IPS DF 19.7 (cell line): Measurements from ENCODE around the gene PRKRIP1.
"Not testable (repeated sequence)": the region's sequence is repeated elsewhere in the genome, so short reads cannot be mapped to it uniquely, and the experiment has no call there.

Experiments used
- DNase-seq: peaks from one replicate; pipeline ENCODE4 v3.0.0-alpha.2; 2013; ENCODE audit warnings: low read depth, low spot score

Gene PRKRIP1

DNA sequence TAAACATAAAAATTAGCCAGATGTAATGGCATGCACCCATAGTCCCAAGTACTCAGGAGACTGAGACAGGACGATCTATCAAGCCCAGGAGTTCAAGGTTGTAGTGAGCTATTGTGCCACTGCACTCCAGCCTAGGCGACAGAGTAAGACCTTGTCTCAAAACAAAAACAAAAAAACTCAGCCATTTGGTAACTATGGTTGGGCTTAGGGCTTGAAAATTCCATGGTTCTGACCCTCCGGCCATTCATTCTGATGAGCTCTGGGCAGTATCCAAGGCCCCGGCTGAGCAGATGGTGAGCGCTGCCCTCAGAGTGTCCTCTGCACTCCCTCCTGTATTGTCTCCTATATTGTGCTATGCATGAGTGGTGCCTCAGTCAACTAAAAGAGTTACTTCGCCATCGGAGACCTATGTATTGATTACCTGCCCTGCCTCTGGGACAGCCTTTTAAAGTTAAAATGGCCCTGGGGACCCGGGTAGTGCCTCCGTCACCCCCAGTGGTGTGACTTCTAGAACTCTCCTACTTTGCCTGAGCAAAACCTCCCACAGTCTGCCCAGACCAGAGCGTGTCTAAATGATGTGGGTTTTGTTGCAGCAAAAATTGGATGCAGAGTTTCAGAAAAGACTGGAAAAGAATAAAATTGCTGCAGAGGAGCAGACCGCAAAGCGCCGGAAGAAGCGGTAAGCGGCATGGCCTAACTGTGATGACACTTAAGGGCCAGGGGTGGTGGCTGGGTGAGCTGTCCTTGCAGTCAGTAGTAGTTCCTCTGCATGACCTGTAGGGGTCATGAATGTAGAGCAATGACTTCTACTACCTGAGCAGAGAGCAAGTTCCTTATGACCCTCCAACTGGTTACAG, 8.1 kb downstream of the PRKRIP1 start:
- peak; percentile 47 for DNase-seq

DNA sequence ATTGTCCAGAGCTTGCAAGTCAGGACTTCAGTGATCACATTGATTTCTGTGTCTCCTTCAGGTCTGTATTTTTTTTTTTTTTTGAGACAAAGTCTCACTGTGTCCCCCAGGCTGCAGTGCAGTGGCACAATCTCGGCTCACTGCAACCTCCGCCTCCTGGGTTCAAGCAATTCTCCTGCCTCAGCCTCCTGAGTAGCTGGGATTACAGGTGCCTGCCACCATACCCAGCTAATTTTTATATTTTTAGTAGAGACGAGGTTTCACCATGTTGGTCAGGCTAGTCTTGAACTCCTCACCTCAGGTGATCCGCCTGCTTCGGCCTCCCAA, 8.7 kb downstream of the PRKRIP1 start:
- DNase-seq = not testable (repeated sequence)

DNA sequence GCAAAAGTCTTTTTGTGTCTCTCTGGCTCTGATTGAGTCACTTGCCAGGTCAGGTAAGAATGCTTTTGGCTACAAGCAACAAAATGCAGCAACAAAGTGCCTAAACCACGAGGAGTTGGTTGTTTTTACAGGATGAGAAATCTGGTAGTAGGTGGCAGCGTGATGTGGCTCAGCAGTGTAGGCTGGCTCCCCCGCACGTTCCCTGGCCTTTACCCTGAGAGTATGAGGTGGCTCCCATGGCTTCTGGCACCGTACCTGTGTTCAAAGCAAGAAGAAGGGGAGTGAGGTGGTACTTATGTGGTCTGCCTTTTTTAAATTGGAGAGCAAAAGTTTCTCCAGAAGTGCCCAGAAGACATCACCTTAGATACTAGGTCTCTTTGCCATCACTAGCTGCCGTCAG, 11.7 kb downstream of the PRKRIP1 start:
- DNase-seq = no peak

DNA sequence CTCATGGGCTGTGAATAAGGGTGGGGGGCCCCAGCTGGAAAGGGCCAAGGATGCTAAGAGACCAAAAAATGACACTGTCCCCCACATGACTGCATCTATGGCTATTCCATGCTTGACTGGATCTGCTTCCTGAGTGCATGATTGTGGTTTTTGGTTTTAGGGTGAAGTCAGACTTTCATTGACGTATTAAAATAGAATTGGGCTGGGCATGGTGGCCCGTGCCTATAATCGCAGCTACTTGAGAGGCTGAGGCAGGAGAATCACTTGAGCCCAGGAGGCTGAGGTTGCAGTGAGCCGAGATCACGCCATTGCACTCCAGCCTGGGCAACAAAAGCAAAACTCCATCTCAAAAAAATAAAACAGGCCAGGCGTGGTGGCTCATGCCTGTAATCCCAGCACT, 12.4 kb downstream of the PRKRIP1 start:
- not testable (repeated sequence) for DNase-seq

DNA sequence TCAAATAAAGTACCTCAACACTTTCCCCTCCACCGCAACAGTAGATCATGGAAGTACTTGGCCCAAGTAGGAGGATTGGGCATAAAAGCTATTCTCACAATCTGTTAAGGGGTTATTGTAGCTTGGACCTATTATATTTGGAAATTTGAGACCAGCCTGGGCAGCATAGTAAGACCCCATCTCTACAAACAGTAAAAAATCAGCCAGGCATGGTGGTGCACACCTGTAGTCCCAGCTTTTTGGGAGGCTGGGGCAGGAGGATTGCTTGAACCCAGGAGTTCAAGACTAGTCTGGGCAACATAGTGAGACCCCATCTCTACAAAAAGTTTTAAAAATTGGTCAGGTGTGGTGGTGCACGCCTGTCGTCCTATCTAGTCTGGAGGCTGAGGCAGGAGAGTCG, 13.2 kb downstream of the PRKRIP1 start:
- no peak for DNase-seq

DNA sequence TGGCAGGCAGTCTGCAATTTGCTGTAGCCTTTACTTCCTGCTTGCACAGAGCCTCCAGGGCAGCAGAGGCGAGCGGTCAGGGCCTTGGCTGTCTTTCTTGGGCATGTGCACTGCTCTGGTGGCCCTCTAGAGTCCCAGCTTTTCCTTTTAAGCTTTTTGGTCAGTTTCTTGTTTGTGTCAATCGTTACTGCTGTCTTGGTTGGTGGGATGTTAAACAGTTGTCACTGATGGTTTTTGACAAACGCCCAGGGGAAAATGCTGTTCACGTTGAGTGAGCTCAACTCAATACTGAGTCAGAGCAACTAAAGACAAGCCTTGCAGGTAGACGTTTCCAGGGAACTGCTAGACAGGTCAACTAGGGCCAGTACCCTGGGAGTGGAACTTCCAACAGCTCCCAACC, 14.0 kb downstream of the PRKRIP1 start:
- DNase-seq = no peak

DNA sequence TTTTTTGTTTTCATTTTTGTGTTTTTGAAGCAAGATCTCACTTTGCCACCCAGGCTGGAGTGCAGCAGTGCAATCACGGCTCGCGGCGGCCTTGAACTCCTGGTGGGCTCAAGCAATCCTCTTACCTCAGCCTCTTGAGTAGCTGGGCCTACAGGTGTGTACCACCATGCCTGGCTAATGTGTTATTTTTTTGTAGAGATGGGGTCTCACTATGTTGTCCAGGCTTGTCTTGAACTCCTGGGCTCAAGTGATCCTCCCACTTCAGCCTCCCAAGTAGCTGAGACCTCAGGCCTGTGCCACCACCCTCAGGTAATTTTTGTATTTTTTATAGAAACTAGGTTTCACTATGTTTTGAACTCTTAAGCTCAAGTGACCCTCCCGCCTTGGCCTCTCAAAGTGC, 14.8 kb downstream of the PRKRIP1 start:
- no peak for DNase-seq

DNA sequence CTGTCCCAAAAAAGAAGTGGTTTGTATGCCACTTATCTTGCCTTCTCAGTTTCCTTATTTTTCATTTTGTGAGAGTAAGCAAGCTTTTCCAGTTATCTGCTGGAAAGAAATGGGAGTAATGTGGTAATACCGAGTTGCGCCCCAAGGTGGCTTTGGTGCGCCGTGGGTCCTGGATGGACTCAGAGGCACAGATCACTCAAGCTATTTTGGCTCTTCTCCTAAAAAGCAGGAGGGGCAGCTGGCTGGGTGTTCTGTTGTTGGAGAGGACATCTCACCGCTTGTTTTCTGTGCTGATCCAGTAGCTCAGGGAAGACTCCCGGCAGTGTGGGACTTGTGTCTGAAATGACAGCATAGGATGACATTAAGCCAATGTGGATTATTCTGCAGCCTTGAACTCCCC, 16.4 kb downstream of the PRKRIP1 start:
- DNase-seq = no peak

DNA sequence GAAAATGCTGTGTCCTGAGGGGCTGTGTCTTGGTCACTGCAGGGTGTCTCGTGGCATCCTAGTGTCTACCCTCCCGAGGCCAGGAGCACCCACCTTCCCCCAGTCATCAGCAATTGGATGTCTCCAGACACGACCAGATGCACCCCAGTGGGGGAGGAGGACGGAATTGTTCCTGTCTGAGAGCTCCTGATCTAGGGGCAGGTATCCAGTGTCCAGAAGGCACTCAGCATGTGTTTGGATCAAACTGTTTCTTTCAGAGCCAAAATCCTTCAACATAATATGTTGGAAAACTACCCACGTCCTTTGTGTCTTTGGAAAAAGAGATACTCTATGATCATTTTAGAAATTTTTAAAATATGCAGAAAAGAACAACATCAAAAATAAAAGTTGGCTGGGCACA, 16.9 kb downstream of the PRKRIP1 start:
- no peak for DNase-seq

DNA sequence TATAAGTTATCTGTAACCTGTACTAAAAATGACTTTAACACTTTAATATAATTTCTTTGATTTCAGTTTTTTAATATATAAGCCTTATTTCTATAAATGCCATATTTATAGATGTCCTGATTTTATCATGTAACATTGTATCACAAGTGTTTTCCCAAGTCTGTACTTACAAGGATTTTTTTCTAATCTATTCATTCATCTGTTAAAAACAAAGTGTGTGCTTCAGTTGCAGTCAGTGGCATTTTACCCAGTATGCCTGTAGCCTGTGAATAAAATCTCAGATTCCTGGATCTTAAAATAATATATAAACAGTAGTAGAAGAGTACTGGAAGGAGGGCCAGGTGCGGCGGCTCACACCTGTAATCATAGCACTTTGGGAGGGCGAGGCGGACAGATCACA, 17.4 kb downstream of the PRKRIP1 start:
- no peak for DNase-seq

DNA sequence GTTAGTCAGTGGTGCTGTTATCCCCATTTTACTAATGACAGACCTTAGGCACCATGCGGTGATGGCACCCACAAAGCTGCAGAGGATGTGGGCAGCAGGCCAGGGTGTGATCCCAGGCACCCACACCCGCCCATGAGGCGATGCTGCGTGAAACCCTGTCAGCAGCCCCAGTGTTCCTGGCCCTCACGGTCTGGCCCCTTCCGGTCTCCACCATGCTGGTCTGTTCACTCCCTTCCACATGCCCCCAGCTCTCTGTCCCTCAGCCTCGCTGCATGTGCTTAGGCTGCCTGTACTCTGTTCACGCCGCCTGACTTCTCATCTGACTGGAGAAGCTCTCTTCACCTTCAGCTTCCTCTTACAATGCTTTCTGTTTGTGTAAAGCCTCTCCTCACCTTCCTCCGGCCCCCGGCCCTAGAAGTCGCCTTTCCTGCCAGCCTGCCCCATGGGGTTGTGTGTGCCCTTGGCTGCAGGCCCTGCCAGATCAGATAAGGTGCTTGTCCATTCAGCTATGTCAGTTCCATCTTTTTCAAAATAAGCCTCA, 19.6 kb downstream of the PRKRIP1 start:
- no peak for DNase-seq

DNA sequence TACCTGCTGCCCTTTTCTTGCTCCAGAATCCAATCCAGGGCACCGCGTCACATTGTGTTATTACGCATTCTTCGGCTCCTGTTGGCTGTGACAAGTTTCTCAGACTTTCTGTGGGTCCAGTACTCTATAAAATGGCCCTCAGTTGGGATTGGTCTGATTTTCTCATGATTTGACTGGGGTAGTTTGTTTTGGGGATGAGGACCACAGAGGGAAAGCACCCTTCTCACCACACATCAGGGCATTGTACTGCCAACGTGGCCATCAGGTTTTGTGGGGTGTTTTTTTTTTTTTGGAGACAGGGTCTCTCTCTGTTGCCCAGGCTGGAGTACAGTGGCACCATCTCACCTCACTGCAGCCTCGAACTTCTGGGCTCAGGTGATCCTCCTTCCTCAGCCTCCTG, 20.2 kb downstream of the PRKRIP1 start:
- DNase-seq = no peak

DNA sequence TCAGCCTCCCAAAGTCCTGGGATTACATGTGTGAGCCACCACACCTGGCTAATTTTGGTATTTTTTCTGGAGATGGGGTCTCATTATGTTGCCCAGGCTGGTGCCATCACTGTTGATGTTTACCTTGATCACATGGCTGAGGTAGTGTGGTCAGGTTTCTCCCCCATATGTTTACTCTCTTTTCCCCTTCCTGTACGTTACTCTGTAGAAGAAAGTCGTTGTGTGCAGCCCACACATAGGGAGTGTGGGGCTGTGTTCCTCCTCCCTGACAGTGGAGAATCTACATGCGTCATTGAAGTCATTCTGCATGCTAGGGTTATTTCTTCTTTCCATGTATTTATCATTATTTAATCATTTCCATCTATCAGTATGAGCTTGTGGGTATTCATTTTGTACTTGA, 20.9 kb downstream of the PRKRIP1 start:
- DNase-seq = no peak

DNA sequence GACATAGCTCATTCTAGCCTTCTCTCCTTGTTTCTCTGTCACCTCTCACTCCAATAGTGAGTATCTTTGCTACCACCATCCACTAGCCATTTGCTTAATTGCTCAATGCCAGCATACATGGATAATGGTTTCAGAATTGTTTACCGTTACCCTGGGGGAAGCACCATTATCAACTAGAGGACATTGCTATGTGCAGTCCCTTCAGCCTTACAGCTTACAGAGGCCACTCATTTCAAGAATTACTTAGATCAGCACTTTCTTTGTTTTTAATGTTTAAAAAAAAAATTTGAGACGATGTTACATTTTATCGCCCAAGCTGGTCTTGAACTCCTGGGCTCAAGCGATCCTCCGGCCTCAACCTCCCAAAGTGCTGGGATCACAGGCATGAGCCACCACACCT, 22.4 kb downstream of the PRKRIP1 start:
- DNase-seq = no peak

DNA sequence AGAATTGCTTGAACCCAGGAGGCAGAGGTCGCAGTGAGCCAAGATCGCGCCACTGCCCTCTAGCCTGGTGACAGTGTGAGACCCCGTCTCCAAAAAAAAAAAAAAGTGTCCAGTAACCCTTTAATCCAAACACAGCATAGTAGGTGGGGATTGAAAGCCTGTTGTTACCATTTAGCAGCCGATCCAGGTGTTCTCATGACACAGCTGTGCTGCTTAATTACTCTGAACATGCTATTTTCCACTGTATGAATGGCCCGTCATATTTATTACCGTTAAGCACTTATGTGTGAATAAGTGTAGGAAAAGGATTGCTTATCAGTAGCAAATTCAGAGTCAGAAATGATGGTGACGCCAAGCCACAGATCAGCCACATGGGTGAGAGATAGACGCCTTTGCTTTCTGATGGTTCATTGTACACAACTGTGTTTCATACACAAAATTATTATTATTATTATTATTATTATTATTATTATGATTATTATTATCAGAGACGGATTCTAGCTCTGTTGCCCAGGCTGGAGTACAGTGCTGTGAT, 25.6 kb downstream of the PRKRIP1 start:
- no peak for DNase-seq

DNA sequence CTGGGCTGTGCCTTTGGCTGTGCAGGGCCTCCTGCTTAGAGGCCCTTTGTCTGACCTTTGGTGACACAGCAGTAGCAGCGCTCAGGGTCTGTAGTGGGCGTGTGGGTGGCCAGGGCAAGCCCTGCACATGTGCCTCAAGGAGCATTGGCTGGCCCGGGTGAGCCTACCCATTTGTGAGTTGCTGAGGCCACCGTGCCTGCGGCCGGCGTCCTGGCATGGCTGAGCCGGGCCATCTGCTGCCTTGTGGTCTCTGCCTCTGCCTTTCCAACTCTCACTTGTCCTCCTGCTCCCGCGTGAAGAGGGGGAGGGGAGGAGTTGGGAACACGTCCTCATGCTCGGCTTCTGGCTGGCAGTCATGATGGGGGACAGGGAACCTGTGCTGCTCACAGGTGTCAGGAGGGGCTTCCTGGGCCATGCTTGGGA, 28.0 kb downstream of the PRKRIP1 start:
- no peak for DNase-seq

DNA sequence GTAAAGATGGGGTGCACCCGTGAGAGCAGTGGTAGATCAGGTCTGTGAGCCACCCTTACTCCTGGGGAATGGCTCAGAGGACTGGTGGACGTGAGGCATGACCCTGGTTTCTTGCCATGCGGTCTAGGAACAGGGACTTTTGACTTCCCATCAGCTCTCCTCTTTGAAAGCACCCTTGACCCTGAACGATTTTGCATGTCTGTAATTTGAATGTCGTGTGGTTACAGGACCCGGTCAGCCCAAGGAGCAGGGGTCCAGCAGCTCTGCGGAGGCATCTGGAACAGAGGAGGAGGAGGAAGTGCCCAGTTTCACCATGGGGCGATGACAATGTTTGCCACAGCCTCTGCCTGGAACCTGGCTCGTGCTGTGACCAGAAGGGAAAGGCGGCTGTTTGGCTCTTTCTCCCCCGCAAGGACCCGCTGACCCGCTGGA, 28.6 kb downstream of the PRKRIP1 start:
- DNase-seq = no peak

DNA sequence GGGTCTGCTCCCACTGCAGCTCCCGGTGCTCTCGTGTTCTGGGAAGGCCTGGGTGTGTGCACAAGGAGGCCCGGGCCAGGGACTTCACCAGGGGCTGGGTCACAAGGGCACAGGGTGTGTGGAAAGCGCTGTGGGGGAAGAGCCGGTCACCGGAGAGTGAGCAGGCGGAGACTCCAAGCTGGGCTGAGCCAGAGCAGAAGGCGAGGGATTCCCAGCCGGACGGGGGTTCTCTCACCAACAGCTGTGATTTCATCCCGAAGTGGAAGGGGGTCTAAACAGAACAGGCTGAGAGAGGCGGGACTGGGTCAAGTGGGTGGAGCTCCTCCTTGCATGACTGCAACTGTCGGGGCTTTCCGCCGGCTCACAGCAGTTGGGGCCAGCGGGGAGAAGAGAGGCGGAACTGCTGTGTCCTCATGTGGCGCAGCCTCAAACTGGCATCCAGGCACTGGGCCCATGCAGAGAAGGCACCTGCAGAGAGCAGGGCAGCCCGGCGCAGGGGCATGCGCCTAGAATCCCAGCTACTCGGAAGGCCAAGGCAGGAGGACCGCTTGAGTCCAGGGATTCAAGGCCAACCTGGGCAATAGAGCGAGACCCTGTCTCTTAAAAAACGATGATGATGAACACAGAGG, 29.6 kb downstream of the PRKRIP1 start:
- DNase-seq = no peak

DNA sequence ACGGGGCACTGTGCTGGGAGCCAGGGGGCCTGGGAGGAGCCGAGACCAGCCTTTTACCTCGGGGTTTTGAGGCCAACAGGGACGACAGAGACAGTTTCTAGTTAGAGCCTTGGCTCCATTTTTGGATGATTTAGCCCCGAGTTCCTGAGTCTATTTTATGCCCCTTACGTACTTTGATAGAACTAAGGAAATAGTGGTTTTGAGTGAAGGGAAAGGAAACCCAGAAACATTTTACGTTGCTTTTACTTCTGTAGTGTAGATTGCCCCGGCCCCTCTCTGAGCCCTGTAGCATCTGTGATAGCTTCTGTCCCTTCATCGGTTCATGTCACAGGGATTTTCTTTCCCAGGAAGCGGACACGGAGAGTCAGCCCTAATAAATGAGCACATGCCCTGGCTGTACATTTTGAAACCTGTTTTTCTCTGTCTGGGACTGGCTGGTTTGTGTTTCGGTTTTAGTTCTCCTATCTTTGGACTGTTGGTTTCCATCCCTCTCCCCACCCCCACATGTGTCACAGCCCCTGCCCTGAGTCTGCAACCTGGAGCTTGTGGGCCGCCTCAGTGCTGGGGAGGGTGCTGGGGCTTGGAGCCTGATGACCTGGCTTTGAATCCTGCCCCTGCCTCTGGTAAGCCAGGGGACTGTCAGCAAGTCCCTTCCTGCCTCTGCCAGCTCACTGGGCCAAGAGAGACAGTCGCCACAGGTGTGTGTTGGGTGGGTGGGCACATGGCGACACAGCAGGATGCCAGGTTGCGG, 30.3 kb downstream of the PRKRIP1 start:
- DNase-seq = no peak

DNA sequence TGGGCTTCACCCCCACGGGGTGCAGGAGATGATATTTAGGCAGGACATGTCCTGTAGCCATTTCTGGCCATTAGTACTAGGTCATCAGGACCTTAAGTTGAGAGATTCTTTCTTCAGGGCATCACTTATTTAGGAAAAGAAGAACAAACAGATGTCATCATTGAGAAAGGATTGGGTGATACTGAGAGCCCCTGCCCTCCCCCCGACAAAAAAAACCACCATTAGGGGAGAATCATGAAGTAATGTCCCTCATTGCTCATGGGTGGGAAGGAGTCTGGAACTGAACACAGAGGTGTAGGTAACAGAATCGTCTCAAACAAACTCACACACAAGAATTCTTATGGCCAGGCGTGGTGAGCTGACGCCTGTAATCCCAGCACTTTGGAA, 30.8 kb downstream of the PRKRIP1 start:
- no peak for DNase-seq

DNA sequence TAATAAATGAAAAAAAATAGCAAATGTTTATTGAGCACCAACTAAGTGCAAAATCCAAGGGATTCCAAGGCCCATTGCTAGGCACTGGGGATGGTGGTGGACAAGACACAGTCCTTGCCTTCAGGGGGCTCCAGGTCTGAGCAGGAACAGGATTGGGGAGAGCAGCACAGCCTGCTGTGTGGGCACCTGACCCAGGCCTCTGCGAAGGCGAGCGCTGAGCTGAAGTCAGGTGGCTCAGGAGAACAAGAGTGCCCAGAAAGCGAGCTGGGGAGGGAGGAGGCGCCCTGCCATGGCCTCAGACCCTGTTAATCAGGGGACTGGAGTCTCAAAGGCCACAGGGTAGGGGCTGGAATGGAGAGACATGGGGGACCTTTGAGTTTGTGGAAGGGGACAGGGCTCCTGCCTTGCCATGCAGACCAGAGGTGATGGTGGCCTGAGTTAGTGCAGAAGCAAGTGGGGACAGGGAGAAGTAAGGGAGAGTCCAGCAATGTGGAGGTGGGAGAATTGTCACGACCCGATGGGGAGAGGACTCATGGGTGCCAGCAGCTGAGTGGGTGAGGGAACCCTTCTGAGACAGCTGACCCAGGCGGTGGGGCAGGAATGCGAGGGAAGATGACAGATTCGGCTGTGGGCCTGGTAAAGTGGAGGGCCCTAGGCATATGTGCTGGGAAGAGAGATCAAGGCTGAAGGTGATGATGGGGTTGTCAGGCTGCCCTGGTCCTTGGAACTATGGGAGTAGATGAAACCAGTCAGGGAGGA, 33.2 kb downstream of the PRKRIP1 start:
- no peak for DNase-seq
